SK-N-SH (cell line): ENCODE data around the gene AHCTF1.

Source experiments
- CTCF ChIP-seq: fragments of 200-600 bp; sonication (generic); IDR thresholded peaks from 2 replicates; pipeline ENCODE4 v1.6.1; 2017; ENCODE audit warnings: antibody characterized with exemption, mild to moderate bottlenecking, moderate library complexity
- EP300 ChIP-seq, 2 experiments: IDR thresholded peaks; 2 replicates each; pipeline versions ENCODE4 v1.4.0 to v1.6.1; 2012; ENCODE audit warnings: borderline replicate concordance in 1 of 2, low read depth in 1 of 2, low read length in 1 of 2
- EZH2phosphoT487 ChIP-seq: fragments of 200-600 bp; sonication (generic); IDR thresholded peaks from 2 replicates; pipeline ENCODE4 v1.6.1; 2017; ENCODE audit warnings: low read depth, mixed run types, mild to moderate bottlenecking, antibody characterized with exemption, moderate library complexity, borderline replicate concordance
- FOSL2 ChIP-seq: IDR thresholded peaks from 2 replicates; pipeline ENCODE4 v1.4.0; 2012; ENCODE audit warnings: low read depth, mild to moderate bottlenecking, moderate library complexity, borderline replicate concordance
- IRF3 ChIP-seq: fragments of 150-350 bp; IDR thresholded peaks from 2 replicates; pipeline ENCODE4 v1.6.1; 2016; ENCODE audit warnings: mild to moderate bottlenecking, low read depth, low read length
- JUND ChIP-seq: IDR thresholded peaks from 2 replicates; pipeline ENCODE4 v1.4.0; 2012
- MAX ChIP-seq: IDR thresholded peaks from 2 replicates; pipeline ENCODE4 v1.4.0; 2012; ENCODE audit warnings: low read depth
- PBX3 ChIP-seq: IDR thresholded peaks from 2 replicates; pipeline ENCODE4; 2012
- POLR2AphosphoS5 ChIP-seq: IDR thresholded peaks from 2 replicates; pipeline ENCODE4 v1.6.1; 2012; ENCODE audit warnings: low read depth, low read length
- RAD21 ChIP-seq: IDR thresholded peaks from 2 replicates; pipeline ENCODE4 v1.6.1; 2012; ENCODE audit warnings: mild to moderate bottlenecking, low read length

GRCh38 chr1:246820666-246821065, 111.1 kb downstream of the AHCTF1 start:
- TF ChIP-seq JUND: no peak
- TF ChIP-seq EP300 (IDR thresholded peaks at IDR 0.05; ENCODE audit: borderline replicate concordance in 1 of 2, low read depth in 1 of 2, low read length in 1 of 2): no peak
- TF ChIP-seq CTCF: no peak
- TF ChIP-seq FOSL2: no peak
- no peak for TF ChIP-seq IRF3
- TF ChIP-seq MAX: no peak
- TF ChIP-seq POLR2AphosphoS5: no peak
- TF ChIP-seq PBX3: no peak
- no peak for TF ChIP-seq EZH2phosphoT487
- no peak for TF ChIP-seq RAD21
